HG02973 (cell line): ENCODE data around the gene MYL3.

Experiments
- ATAC-seq: cut with Tn5 transposase; IDR thresholded peaks from one replicate; pipeline ENCODE4 v1.9.1; 2021; ENCODE audit warnings: moderate library complexity; ENCODE audit not compliant: unreplicated experiment

MYL3 gene

DNA sequence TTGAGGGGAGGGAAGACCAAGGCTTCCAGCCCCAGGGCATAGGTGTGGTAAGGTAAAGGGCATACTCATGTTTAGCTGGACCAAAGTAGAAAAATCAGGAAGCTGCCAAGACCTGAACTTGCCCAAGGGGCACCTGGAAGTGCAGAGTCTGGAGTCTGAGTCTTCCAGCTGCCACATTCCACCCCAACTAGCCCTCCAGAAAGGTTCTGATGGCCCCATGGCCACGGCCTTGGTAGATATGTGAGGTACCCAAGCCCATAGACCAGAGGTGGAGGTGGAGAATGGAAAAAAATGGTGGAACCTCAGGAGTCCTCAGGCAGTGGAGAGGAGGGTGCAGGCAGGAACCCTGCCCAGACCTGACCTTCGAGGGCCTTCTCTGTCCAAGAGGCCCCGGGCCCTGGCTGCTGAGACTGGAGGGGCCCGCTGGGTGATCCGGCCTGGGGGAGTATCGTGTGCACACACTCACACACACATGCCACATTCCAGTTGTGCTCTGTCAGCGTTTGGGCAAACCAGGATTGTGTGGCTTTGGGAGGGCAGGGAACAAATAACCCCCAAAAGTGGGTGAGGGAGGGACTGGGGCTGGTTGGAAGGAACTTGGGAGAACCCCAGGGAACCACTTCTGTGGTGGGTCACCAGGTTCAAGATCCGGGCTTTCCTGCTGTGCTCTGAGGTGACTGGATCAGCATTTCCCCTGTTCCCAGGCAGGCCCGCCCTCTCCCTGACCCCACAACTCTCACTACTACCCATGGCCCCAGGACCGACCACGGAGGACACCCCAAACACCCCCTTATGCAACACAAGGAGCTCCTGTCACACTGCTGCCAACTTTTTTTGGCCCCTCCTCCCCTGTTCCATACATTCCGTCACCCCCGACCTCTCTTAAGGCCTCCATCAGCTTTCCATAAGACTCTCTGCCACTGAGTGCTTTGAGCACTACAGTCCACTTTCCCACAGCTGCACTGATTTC, 11.6 kb downstream of the MYL3 start:
- ATAC-seq, result no peak

DNA sequence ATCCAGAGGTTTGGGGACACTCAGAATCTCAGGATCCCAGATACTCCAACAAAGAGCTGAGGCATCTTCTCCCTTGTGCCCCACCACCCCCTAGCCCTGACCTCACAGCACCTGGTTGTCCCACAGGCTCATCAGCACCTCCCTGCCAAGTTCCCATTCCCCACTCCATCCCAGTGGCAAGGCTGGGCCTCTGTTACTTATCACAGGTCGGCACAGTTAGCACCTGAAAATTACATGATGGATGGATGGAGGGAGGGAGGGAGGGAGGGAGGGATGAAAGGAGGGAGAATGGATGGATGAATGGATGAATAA, 12.8 kb downstream of the MYL3 start:
- no peak for ATAC-seq

GRCh38 chr3:46849686-46850467, 13.4 kb downstream of the MYL3 start:
- no peak for ATAC-seq

- no peak for ATAC-seq
Measured at GRCh38 chr3:46849045-46849631, 14.1 kb downstream of the MYL3 start.

GRCh38 chr3:46848271-46849044, 14.8 kb downstream of the MYL3 start:
- ATAC-seq, result no peak

DNA sequence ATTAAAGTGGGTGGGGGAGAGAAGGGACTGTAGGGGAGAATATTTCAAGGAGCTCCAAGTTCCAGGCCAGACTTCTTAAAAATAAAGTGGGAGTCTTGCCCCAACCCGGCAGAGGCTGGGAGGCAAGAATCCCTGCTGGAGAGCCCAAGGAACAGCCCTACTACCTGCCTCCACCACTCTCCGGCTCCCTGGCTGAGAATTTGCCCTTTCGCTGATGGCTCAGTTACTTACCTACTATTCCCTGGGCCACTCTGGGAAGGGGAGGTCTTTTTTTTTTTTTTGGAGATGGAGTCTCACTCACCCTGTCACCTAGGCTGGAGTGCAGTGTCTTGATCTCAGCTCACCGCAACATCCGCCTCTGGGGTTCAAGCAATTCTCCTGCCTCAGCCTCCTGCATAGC, 15.5 kb downstream of the MYL3 start:
- no peak for ATAC-seq

DNA sequence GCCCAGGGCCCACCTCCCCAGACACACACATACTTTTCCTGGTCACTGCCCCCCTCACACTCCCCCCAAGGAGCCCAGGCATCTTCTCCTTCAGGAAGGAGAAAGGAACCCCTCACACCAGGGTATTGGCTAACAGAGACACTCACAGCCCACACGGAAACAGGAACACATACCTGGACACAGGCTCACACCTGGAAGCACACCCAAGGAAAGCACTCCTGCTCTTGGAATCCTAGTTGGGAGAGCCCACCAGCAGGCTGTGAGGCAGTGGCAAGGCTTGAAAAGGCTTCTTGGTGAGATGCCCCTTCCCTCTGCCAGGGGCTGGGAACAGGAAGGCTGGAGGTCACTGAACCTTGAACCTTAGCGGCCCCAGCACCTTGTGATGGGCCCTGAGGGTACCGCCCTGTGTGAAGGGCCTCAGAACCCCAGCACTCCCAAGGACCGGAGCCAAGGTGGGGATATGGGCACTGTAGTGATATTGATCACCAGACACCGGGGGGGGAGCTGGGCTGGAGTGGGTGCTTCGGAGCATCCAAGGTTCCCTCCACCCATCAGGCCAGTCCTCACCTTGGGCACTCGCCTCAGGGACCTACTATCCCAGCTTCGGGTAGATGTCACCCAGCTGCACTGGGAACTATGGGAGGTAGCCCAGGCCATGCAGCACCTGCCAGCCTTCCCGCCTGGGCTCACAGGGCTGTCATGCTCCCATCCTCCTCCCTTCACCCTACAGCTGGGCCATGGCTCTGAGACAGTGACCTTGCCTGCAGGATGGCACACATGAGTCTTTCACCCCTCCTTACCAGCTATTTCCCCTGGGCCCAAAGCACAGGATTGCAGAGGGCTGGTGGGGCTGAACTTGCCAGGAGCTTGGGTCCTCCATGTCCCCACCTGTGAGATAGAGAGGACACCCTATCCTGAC, 16.4 kb downstream of the MYL3 start:
- ATAC-seq, result no peak

- ATAC-seq, result peak; percentile 48
Measured at GRCh38 chr3:46845860-46846623, 17.2 kb downstream of the MYL3 start.

- ATAC-seq, result peak; percentile 31
Measured at GRCh38 chr3:46845397-46845859, 17.8 kb downstream of the MYL3 start.

DNA sequence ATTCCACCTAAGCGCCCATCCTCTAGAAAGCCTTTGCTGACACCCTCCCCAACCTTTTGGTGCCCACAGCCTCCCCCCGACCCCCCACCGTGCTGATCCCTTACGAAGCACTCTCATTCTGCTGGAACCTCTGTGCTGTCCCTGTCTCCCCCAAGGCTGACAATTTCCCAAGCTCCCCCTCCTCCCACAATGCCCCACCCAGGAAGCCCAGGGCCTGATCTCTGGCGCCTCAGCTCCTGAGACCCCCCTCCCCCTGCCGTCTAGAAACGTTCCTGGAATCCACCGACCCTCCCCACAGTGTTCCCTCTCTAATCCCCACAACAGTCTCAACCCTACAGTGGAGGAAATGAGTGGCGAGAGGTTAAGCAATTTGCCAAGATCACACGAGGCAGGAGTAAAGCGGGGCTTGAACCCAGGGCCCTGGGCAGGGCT, 18.3 kb downstream of the MYL3 start:
- no peak for ATAC-seq

DNA sequence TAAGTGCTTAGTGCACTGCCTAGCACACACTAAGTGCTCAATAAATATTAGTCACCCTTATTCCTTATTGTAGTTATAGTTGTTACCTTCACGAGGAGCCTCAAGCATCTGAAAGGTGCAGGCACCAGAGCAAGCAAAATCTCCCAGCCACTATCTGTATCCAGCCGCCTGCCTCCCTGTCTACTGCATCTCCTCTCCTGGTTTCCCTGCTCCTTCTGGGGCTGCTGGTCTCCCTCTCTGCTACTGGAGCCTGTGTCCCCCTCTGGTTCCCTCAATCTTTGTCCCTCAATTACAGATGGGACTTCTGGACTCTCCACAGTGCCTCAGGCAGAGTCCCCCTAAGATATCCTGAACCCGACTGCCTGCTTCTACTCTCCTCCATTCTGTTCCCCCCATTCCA, 18.8 kb downstream of the MYL3 start:
- ATAC-seq, result no peak

- ATAC-seq, result no peak
Measured at GRCh38 chr3:46843508-46843907, 19.7 kb downstream of the MYL3 start.

DNA sequence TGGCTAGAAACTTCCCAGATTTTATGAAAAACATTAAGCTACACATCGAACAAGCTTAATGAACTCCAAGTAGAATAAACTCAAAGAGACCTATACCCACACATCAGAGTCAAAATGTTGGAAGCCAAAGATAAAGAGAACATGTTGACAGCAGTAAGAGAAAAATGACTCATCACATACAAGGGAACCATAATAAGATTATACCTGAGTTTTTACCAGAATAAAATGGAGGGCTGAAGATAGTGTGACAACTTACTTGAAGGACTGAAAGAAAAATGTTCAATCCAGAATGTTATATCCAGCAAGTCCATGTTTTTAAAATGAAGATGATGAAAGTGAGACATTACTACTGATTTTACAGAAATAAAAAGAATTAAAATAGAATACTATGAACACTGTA, 22.8 kb downstream of the MYL3 start:
- ATAC-seq, result no peak

DNA sequence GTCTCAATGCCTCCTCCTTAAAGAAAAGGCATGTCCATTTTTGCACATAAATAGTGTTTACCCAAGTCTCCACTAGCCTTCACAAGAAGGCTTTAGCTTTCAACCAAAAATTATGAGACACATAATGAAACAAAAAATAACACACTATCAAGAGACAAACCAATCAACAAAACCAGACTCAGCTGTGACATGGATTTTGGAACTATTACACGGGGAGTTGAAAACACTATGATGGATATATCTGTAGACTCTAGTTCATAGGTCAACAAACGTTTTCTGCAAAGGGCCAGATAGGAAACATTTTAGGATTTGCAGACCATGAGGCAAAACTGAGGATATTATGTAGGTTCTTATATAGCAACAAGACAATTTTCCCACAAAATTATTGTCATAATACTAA, 24.9 kb downstream of the MYL3 start:
- ATAC-seq, result no peak

DNA sequence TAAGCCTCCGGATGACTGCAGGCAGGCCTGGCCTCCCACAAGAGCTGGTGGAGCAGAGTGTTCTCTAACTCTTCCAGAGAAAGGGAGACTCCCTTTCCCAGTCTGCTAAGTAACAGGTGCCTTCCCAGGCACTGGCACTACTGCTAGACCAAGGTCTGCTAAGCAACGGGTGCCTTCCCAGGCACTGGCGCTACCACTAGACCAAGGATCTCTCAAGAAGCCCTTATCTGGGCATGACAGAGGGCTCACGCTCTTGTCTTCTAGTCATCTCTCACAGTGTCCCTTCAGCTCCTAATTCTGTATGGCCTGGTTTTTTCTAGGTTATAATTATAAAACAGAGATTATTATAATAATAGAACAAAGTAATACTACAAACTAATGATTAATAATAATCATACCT, 27.8 kb downstream of the MYL3 start:
- no peak for ATAC-seq

- no peak for ATAC-seq
Measured at GRCh38 chr3:46835054-46835453, 28.2 kb downstream of the MYL3 start.

DNA sequence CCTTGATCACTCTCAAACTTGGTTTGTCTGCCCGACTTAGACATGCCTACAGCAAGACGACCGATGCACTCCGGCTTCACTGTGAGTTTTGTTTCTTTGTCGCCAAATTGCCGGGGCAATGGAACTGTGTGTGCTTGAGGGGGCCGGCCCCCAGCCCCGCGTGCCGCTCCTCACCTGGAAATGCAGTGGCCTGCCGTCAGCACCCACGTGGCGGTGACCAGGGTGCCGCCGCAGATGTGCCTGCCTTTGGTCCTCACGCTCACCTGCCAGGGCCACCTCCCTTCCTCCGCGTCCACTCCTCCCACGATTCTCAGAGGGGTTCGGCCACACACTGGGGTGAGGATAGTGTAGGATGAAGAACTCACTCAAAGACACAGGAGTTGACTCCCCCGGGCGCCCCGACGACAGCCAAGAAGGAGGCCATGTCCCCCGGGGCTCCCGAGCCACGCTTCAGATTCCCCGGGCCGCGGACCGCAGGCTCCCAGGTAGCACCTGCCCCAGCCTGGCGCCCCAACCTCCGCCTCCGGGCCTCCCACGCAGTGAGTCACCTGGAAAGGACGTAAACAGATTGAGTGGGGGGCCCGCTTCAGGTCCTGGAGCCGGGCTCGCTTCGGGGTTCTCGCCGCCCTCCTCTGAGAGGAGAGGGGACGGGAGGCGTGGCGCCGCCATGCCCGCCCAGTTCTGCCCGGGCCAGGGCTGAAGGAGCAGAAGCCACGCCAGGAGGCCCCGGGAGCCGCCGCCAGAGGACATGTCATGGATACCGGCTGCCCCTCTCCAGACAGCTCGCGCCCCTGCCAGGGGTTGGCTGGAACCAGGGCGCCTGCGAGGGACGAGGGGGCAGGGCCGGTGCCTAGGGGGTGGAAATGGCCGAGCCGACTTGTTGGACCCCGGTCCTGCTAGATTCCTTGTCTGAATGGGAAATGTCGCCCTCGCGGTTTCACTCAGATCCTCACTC, 29.6 kb downstream of the MYL3 start:
- ATAC-seq, result no peak

GRCh38 chr3:46831841-46832240, 31.4 kb downstream of the MYL3 start:
- ATAC-seq, result no peak
